CD4-positive, alpha-beta T cell (primary cell): Measurements from ENCODE around the gene SZT2. TPM values are rescaled to one million over a fixed set of nuclear protein-coding genes. Genes with fewer than 3 reads are reported as not detected.

ENCODE experiments used
- ATAC-seq: fragments of 200-7000 bp; cut with Tn5 transposase; one replicate; pipeline ENCODE4 v1.10.0; 2022; ENCODE audit warnings: mild to moderate bottlenecking; ENCODE audit not compliant: poor library complexity
- CTCF ChIA-PET: fragments of 350-600 bp; sonication (Branson Sonifier 250); formaldehyde crosslinking; loops from one replicate; lab custom pipeline; 2021; ENCODE audit warnings: antibody characterized with exemption, inconsistent platforms; lab: Charles Lee
- POLR2A ChIA-PET: fragments of 350-600 bp; sonication (Branson Sonifier 250); formaldehyde crosslinking; loops from one replicate; lab custom pipeline; 2021; ENCODE audit warnings: antibody characterized with exemption, inconsistent platforms; lab: Charles Lee
- DNase-seq, 14 experiments: peaks; one replicate each; pipeline ENCODE4 v3.0.0-alpha.2; 2013 to 2020; ENCODE audit warnings: mixed read lengths in 2 of 14
- H3K27ac ChIP-seq, 2 donors: one replicate each; pipeline versions ENCODE4 v1.5.1 to v1.7.0; 2013; ENCODE audit warnings: low read length in 2 of 2, low read depth in 1 of 2, mild to moderate bottlenecking in 1 of 2
- H3K27me3 ChIP-seq, 2 experiments: 1 replicate in 1 of 2; 2 replicates in 1 of 2; pipeline versions ENCODE4 v1.6.1 to v1.7.0; 2013; ENCODE audit warnings: low read length in 2 of 2, control low read depth in 1 of 2, mild to moderate bottlenecking in 1 of 2, moderate library complexity in 1 of 2; ENCODE audit not compliant: insufficient read depth in 2 of 2, control insufficient read depth in 1 of 2
- H3K36me3 ChIP-seq: one replicate; pipeline ENCODE4 v1.6.1; 2013; ENCODE audit warnings: low read length, control low read depth; ENCODE audit not compliant: insufficient read depth
- H3K4me1 ChIP-seq: one replicate; pipeline ENCODE4 v1.6.1; 2013; ENCODE audit warnings: low read length, control low read depth; ENCODE audit not compliant: insufficient read depth
- H3K4me3 ChIP-seq: one replicate; pipeline ENCODE4 v1.5.1; 2013; ENCODE audit warnings: mild to moderate bottlenecking, low read length, moderate library complexity
- H3K9me3 ChIP-seq, 2 experiments: 1 replicate in 1 of 2; 2 replicates in 1 of 2; pipeline versions ENCODE4 v1.6.1 to v1.7.0; 2013; ENCODE audit warnings: low read length in 2 of 2, mild to moderate bottlenecking in 2 of 2, control low read depth in 1 of 2, moderate library complexity in 1 of 2; ENCODE audit not compliant: control insufficient read depth in 1 of 2, insufficient read depth in 1 of 2
- H3K27ac Mint-ChIP-seq: one replicate; pipeline ENCODE4 v1.8.0; 2020; ENCODE audit warnings: mixed read lengths
- H3K27me3 Mint-ChIP-seq: one replicate; pipeline ENCODE4 v1.8.0; 2021; ENCODE audit warnings: mixed read lengths
- H3K36me3 Mint-ChIP-seq: one replicate; pipeline ENCODE4 v1.8.0; 2021; ENCODE audit warnings: low read depth, mixed read lengths
- H3K4me1 Mint-ChIP-seq: one replicate; pipeline ENCODE4 v1.8.0; 2021; ENCODE audit warnings: low read depth, mixed read lengths
- H3K4me3 Mint-ChIP-seq: one replicate; pipeline ENCODE4 v1.8.0; 2020; ENCODE audit warnings: mild to moderate bottlenecking, mixed read lengths
- H3K9me3 Mint-ChIP-seq: one replicate; pipeline ENCODE4 v1.8.0; 2020; ENCODE audit warnings: mixed read lengths
- CTCF ChIP-seq: fragments of 200-600 bp; IDR thresholded peaks from one replicate; pipeline ENCODE4 v1.8.0; 2022; ENCODE audit warnings: antibody characterized with exemption, mild to moderate bottlenecking
- intact Hi-C, 2 experiments: fragments of 100-400 bp; cut with DNase I in 1 of 2; cut with micrococcal nuclease in 1 of 2; formaldehyde crosslinking; loops; one replicate each; pipeline versions ENCODE4 v1.15.1 to v1.9.0; 2023 to 2025; cut with DNase I, micrococcal nuclease
- total RNA-seq, 174 experiments: library from RNA in 2 of 174; stranded (reverse) in 2 of 174; gene quantifications; one replicate each; pipeline ENCODE4 v1.2.3 and lab custom pipeline; 2021 to 2026

Gene SZT2
- total RNA-seq, 2 experiments from 2014 or later: 69.7 to 72.5 TPM

- no peaks in the 10 kb centered on the region for H3K27me3 ChIP-seq
- H3K27ac ChIP-seq: no peak overlapping the region
- Mint-ChIP-seq H3K4me3 (no peak overlapping the region), H3K36me3 (no peaks in the 10 kb centered on the region), H3K9me3 (no peaks in the 10 kb centered on the region), H3K27ac (no peak overlapping the region), H3K27me3 (no peaks in the 10 kb centered on the region), H3K4me1 (peaks cover 5% of the 10 kb centered on the region)
- POLR2A ChIA-PET: interaction anchor here (1.1 kb wide), 2 partner anchors 10 to 12 kb away, joined by 3 to 6 read pairs; partner anchors contain the start of gene HYI
- DNase-seq: no peak
- H3K4me3 ChIP-seq: no peak overlapping the region
- no peak for TF ChIP-seq CTCF
- H3K4me1 ChIP-seq: no peaks in the 10 kb centered on the region
- intact Hi-C loops: no loop called here
- CTCF ChIA-PET: no interaction called here
- no peak for ATAC-seq
- H3K9me3 ChIP-seq: no peaks in the 10 kb centered on the region
- H3K36me3 ChIP-seq: no peaks in the 10 kb centered on the region
Observed at GRCh38 chr1:43466403-43466802, 76.7 kb downstream of the SZT2 start.

DNA sequence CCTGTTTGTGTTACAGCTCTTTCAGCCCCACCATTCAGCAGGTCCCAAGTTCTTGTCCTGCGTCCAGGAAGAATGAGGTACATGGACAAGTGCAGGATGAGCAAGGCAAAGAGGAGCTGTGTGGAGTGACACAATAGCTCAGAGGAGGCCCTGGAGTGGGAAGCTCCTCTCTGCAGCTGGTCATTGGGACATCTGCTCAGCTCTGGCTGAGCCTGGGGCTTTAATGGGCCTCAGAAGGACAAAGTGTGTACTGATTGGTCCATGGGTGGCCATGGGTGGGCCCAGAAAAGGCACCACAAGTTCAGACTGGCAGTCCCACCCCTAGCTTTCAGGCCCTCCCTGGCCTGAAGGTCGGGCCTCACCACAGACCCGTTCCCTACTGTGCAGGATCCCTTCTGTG lies 78.7 kb downstream of the SZT2 start:
- no peaks in the 10 kb centered on the region for H3K36me3 Mint-ChIP-seq

GRCh38 chr1:43469932-43470331 lies 80.2 kb downstream of the SZT2 start:
- H3K36me3 Mint-ChIP-seq: no peaks in the 10 kb centered on the region
- ChIA-PET CTCF (no interaction called here), POLR2A (no interaction called here)
- no peak for DNase-seq
- no peak overlapping the region for H3K27ac Mint-ChIP-seq
- Histone ChIP-seq H3K9me3 (no peaks in the 10 kb centered on the region), H3K27me3 (no peaks in the 10 kb centered on the region), H3K4me1 (no peaks in the 10 kb centered on the region), H3K36me3 (no peaks in the 10 kb centered on the region), H3K27ac (no peak overlapping the region), H3K4me3 (no peak overlapping the region)
- no peaks in the 10 kb centered on the region for H3K9me3 Mint-ChIP-seq
- H3K27me3 Mint-ChIP-seq: no peaks in the 10 kb centered on the region
- H3K4me3 Mint-ChIP-seq: no peak overlapping the region
- intact Hi-C loops: no loop called here
- H3K4me1 Mint-ChIP-seq: peaks cover 5% of the 10 kb centered on the region
- no peak for ATAC-seq
- no peak for TF ChIP-seq CTCF

More for the DNA sequence above, 78.7 kb downstream of the SZT2 start:
- Histone ChIP-seq H3K36me3 (no peaks in the 10 kb centered on the region), H3K4me3 (no peak overlapping the region), H3K27me3 (no peaks in the 10 kb centered on the region), H3K27ac (no peak overlapping the region), H3K9me3 (no peaks in the 10 kb centered on the region), H3K4me1 (no peaks in the 10 kb centered on the region)
- Mint-ChIP-seq H3K9me3 (no peaks in the 10 kb centered on the region), H3K27me3 (no peaks in the 10 kb centered on the region), H3K4me1 (peaks cover 5% of the 10 kb centered on the region), H3K4me3 (no peak overlapping the region), H3K27ac (no peak overlapping the region)
- intact Hi-C loops: no loop called here
- POLR2A ChIA-PET: interaction anchor here (0.6 to 1.1 kb wide), 2 partner anchors 14 to 140 kb away, joined by 3 to 4 read pairs; no protein-coding TSS in a partner anchor
- no peak for DNase-seq
- no peak for ATAC-seq
- no peak for TF ChIP-seq CTCF
- CTCF ChIA-PET: no interaction called here
